ENCODE results near the gene PRDM15.

Gene PRDM15

DNA sequence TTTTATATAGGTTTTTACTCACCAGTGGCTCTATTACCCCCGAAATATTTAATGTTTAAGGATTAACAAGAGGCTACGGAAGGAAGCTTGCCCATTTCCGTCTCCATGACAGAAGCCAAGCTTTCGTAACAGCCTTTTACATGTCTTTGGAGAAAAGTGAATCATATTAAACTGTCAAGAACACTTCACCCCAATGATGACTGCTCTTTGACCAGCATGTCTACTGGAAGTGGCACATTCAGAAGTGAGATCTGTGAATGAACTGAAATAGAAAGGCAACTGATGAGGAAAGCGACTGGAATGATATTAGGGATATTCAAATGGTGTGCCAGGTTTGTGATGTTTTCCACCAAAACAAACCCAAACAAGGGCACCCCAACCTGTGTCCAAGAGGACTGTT, 8.5 kb upstream of the PRDM15 start:
- DNase-seq, result no peak
- no peaks in the 10 kb centered on the region for H3K9me3 Mint-ChIP-seq
- peaks cover 0 to 3% of the 10 kb centered on the region in 2 donors for H3K36me3 Mint-ChIP-seq
- no peak overlapping the region for H3K4me3 Mint-ChIP-seq
- H3K27ac Mint-ChIP-seq, result no peak overlapping the region
- no peaks in the 10 kb centered on the region for H3K27me3 Mint-ChIP-seq
- peaks cover 16 to 29% of the 10 kb centered on the region in 2 donors for H3K4me1 Mint-ChIP-seq
- no peak for ATAC-seq (replicated peaks)

DNA sequence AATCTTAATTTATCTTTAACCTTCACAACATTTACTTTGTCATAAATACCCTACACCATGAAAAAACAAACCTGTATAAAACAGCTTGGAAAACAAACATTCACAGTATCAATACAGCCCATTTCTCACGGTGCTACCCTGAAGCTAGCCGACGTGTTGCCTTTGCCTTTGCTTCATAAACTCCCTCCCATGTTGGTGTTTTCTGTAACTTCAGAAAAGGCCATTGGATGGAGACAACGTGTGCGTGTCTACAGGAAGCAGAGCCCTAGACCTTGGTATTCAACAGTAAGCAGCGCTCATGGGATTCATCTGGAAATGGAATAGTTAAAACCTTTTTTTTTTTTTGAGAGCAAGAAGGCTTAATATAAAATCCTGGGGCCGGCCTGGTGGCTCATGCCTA, 7.2 kb upstream of the PRDM15 start:
- ATAC-seq (replicated peaks) (no peak), DNase-seq (no peak)
- Mint-ChIP-seq H3K36me3 (no peaks in the 10 kb centered on the region), H3K4me1 (peaks cover 17 to 29% of the 10 kb centered on the region in 2 donors), H3K4me3 (no peak overlapping the region), H3K9me3 (no peaks in the 10 kb centered on the region), H3K27me3 (no peaks in the 10 kb centered on the region), H3K27ac (no peak overlapping the region)

DNA sequence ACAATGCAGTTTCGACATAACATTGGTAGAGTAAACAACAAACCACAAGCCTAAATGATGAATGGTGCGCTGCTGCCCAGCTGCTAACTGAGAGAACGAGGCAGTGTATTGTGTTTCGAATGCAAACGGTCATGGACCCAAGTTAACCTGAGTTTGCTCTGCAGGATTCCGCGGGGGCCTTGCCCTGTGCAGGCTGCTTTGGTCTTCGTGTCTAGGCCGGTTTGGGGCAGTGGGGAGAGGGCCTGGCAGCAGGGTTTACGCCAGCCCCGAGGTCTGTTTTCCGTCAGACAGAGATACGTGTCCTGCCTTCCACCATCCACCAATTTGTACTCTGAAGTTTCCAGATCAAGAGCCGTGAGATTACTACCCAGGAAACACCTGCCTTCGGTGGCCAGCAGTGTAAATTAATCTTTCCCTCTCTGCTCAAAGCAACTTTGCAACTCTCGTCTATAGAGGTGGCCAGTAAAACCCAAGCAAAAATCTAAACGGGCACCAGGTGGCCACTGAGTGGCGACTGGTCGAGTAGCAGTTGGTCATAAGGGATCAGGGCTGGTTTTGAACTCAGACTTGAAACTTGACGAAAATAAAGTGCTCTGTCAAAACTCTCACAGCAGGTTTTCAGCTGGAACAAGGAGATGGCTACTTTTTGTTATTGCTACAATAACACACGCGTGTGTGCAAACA, 6.3 kb upstream of the PRDM15 start:
- H3K27ac Mint-ChIP-seq, result peak overlapping the region; percentile 14
- H3K9me3 Mint-ChIP-seq, result no peaks in the 10 kb centered on the region
- DNase-seq, result no peak
- no peak overlapping the region for H3K4me3 Mint-ChIP-seq
- no peaks in the 10 kb centered on the region for H3K27me3 Mint-ChIP-seq
- ATAC-seq (replicated peaks), result peak; percentile 47 to 55
- peaks cover 17 to 29% of the 10 kb centered on the region in 2 donors for H3K4me1 Mint-ChIP-seq
- H3K36me3 Mint-ChIP-seq, result no peaks in the 10 kb centered on the region

DNA sequence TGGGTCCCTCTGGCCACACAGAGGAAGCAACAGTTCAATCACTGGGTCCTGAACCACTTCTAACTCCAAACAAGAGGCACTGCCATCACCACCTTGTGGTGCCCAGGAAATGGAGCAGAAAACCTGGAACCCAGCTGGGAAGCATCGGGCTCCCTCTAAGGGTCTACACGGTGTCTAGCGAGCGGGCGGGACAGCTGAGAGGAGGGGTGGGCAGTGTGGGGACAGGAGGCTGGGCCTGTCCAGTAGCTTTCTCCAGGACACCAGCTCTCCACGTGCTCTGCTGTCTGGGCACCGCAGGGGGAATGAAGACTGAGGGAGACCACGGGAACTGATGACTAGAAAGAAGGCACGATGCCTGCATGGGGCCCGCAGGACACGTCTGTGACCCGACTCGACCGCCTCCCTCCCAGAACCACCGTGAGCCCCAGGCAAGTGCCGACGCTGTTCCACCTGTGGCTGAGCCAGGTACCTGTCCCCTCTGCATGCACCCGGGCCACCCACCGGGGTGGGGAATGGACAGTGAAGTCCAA, 5.4 kb upstream of the PRDM15 start:
- DNase-seq, result no peak
- Mint-ChIP-seq H3K27ac (no peak overlapping the region), H3K4me3 (no peak overlapping the region), H3K27me3 (no peaks in the 10 kb centered on the region), H3K36me3 (no peaks in the 10 kb centered on the region), H3K9me3 (no peaks in the 10 kb centered on the region), H3K4me1 (peaks cover 17 to 29% of the 10 kb centered on the region in 2 donors)
- no peak for ATAC-seq (replicated peaks)

DNA sequence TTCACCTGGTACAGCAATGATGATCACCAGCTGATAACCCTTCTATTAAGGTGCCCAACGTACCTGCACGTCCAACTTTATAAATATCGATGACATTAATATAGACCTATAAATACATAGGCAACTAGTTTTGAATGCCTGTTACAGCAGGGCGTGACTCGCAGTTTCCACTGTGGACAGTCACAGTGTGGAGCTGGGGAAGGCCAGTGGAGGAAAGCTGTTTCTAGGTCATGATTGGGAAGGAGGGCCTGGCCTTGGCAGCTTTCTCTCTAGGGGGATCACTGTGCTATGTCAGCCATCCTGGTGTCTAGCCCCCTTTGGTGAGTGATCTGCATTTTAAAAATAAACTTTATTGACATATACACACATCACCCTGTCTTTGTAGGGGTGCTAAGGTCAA, 4.4 kb upstream of the PRDM15 start:
- ATAC-seq (replicated peaks) (no peak), DNase-seq (no peak)
- no peak overlapping the region for H3K4me3 Mint-ChIP-seq
- no peaks in the 10 kb centered on the region for H3K36me3 Mint-ChIP-seq
- no peaks in the 10 kb centered on the region for H3K9me3 Mint-ChIP-seq
- no peaks in the 10 kb centered on the region for H3K27me3 Mint-ChIP-seq
- H3K4me1 Mint-ChIP-seq, result peaks cover 17 to 29% of the 10 kb centered on the region in 2 donors
- H3K27ac Mint-ChIP-seq, result peak overlapping the region; percentile 74

DNA sequence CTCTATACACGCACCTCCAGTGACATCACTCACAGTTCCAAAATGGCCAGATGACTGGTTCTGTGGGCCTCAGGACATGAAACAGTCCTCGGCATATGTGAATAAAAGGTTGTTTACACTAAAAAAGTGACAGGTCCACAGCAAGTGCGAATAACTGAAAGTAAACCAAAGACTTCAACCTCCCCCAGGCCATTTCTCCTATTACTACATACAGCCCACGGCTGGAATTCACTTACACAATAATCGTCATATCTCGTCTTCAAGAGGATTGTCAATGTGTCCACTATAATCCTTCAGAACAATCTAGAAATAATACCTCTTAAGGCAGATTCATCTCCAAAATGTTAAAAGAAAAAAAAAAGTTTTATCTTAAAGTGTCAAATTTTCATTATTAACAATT, 1.9 kb upstream of the PRDM15 start:
- DNase-seq, result no peak
- H3K27me3 Mint-ChIP-seq, result no peaks in the 10 kb centered on the region
- H3K4me1 Mint-ChIP-seq, result peaks cover 27 to 49% of the 10 kb centered on the region in 2 donors
- H3K9me3 Mint-ChIP-seq, result no peaks in the 10 kb centered on the region
- peak overlapping the region in 1 of 2 donors; percentile 29 for H3K4me3 Mint-ChIP-seq
- ATAC-seq (replicated peaks), result no peak
- H3K27ac Mint-ChIP-seq, result peak overlapping the region; percentile 63
- peaks cover 3 to 11% of the 10 kb centered on the region in 2 donors for H3K36me3 Mint-ChIP-seq

DNA sequence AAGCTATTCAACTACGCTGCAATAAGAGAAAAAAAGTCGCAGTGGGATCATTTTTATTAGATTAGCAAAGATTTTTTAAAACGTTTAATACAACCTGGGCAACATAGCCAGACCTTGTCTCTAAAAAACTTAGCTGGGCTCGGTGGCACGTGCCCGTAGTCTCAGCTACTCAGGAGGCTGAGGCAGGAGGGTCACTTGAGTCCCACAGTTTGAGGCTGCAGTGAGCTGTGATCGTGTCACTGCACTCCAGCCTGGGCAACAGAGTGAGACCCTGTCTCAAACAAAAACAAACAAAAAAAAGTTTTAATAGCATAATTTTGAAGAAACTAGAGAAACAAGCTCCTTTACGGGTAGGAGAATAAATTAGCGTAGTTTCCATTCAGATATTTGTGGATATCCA, 1.0 kb upstream of the PRDM15 start:
- peaks cover 21 to 46% of the 10 kb centered on the region in 2 donors for H3K4me1 Mint-ChIP-seq
- ATAC-seq (replicated peaks) (no peak), DNase-seq (no peak)
- H3K27ac Mint-ChIP-seq, result no peak overlapping the region
- H3K4me3 Mint-ChIP-seq, result peak overlapping the region; percentile 91 to 92
- H3K9me3 Mint-ChIP-seq, result no peaks in the 10 kb centered on the region
- H3K36me3 Mint-ChIP-seq, result peaks cover 5 to 17% of the 10 kb centered on the region in 2 donors
- no peaks in the 10 kb centered on the region for H3K27me3 Mint-ChIP-seq

DNA sequence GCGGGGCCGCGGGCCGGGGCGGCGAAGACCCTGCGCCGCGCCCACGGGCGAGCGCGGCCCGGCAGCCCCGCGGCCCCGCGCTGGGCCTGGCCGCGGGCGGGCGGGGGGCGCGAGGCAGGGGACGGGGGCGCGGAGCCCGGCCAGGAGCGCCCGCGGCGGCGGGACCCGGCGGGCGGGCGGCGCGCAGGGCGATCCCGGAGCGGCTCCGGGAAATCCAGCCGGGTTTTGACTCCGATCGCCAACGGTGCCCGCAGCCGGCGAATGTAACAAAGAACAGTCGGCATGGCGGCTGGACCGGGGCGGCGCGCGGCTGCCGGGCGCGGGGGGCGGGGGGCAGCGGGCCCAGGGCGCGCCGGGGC, 334 bp downstream of the PRDM15 start:
- peaks cover 22 to 44% of the 10 kb centered on the region in 2 donors for H3K4me1 Mint-ChIP-seq
- H3K27me3 Mint-ChIP-seq, result no peaks in the 10 kb centered on the region
- peak; percentile 70 to 73 for ATAC-seq (replicated peaks)
- no peaks in the 10 kb centered on the region for H3K9me3 Mint-ChIP-seq
- peak overlapping the region; percentile 76 for H3K27ac Mint-ChIP-seq
- peaks cover 13 to 18% of the 10 kb centered on the region in 2 donors for H3K36me3 Mint-ChIP-seq
- DNase-seq, result peak; percentile 62
- H3K4me3 Mint-ChIP-seq, result peak overlapping the region; percentile 59 to 91

DNA sequence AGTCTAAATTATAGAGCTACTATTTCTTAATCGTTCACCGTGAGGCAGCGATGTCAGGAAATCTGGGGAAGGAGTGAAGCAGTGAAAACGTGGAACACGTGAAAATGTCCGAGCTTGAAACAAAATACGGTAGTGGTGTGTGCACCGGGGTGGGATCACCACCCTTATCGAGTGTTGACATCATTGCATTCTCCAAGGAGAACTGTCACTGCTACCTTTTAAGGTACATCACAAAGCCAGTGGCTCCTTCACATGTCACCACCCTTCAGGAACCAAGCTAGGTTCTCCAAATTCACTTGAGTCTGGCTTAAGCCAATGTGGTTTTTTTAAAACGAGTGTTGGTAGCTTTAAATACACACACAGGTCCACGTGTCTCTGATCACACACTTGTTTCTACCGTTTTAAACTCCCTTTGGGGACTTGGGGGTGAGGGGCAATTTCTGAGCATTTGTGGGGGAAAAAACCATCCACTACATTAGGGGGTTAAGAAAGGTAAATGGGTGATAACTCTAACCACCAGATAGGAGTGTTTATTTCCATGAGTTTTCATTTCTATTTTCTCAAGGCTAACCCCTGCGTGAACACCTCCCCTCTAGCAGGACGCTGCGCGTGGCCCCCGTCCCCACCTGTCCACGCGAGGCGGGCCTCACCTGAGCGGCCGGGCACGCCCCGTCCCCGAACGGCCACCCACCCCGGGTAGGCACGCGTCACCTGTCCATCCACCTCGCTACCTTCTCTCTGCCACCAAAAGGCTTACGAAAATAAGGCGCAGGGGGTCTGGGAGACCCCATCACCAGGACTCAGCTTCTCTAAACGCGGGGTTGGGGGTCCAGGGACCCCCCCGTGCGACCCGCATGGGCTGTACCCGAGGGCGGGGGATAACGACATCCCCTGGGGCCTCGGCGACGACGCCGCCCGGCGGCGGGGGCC, 978 bp downstream of the PRDM15 start:
- DNase-seq, result no peak

DNA sequence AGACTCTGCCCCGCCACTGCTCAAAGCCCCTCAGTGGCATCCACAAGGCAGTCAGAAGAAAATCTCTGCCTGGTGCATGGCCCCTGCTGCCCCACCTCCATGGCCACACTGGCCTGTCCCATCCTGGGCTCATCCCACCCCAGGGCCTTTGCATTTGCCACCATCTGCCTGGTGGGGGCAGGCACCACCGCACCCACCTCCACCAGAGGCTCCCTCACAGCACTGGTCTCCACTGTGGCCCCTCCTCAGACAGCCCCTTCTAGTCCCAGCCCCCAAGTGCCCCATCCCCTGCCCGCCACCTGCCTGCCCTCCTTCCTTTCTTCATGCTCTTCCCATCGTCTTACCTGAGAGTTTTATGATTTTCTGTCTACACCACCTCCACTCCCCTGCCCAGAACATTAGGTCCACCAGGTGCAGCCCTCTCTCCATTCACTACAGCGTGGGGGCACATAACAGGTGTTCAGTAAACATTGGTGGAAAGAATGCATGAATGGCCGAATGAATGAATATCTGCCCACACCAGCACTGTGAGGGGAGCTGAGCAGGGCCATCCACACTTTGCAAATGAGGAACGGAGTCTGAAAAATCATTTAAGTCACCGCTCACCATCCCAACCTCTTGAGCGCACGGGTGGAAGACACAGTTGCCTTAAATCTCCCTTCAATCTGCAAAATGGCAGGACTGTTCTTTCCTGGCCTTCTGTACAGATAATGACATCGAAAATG, 2.1 kb downstream of the PRDM15 start:
- peak overlapping the region in 1 of 2 donors; percentile 12 for H3K4me3 Mint-ChIP-seq
- no peak overlapping the region for H3K27ac Mint-ChIP-seq
- peaks cover 23 to 31% of the 10 kb centered on the region in 2 donors for H3K36me3 Mint-ChIP-seq
- ATAC-seq (replicated peaks) (no peak), DNase-seq (no peak)
- no peaks in the 10 kb centered on the region for H3K27me3 Mint-ChIP-seq
- H3K4me1 Mint-ChIP-seq, result peaks cover 26 to 48% of the 10 kb centered on the region in 2 donors
- H3K9me3 Mint-ChIP-seq, result no peaks in the 10 kb centered on the region

More for the DNA sequence above, 978 bp downstream of the PRDM15 start:
- Mint-ChIP-seq H3K9me3 (no peaks in the 10 kb centered on the region), H3K27me3 (no peaks in the 10 kb centered on the region), H3K27ac (peak overlapping the region; percentile 89), H3K4me3 (peak overlapping the region; percentile 85), H3K36me3 (peaks cover 20 to 23% of the 10 kb centered on the region in 2 donors), H3K4me1 (peaks cover 23 to 44% of the 10 kb centered on the region in 2 donors)
- peak; percentile 38 to 40 for ATAC-seq (replicated peaks)

DNA sequence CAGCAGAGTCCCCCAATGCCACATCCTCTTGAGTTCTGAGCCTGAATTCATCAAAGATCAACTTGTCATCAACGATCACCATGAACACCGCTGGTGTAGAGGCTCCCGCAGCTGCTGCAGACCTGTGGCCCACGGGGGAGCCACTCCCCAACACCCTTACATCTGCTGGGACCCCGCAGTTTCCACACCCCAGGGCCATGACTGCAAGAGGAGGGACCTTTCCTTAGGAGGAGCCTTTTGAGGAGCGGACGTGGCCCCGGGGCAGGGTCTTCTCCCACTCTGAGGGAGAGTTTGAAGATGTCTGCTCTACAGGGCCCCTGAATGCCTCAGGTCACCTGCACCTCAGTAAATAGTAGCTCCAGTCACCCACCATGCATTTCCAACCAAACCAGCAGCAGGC, 2.7 kb downstream of the PRDM15 start:
- Mint-ChIP-seq H3K36me3 (peaks cover 27 to 38% of the 10 kb centered on the region in 2 donors), H3K4me1 (peaks cover 27 to 55% of the 10 kb centered on the region in 2 donors), H3K4me3 (no peak overlapping the region), H3K27ac (no peak overlapping the region), H3K27me3 (no peaks in the 10 kb centered on the region), H3K9me3 (no peaks in the 10 kb centered on the region)
- ATAC-seq (replicated peaks) (no peak), DNase-seq (no peak)

DNA sequence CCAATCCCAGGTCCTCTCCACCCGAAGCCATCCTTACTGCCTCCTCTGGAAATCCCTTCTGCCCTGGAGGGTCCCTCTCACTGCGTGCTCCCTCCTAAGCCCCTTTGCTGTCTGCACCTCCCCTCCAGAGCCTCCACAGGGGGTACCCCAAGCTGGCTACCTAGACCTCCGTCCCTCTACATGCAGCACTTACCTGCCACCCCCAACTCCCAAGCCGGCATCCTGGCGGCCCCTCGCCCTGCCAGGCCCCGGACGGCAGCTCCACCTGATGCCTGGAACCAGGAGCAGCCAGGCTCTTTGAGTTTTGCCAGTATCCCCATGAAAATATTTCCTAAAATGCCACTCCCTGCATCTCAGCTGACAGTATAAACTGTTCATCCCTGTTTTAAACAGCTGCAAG, 4.1 kb downstream of the PRDM15 start:
- no peak overlapping the region for H3K4me3 Mint-ChIP-seq
- DNase-seq (no peak), ATAC-seq (replicated peaks) (no peak)
- H3K9me3 Mint-ChIP-seq, result no peaks in the 10 kb centered on the region
- peaks cover 27 to 40% of the 10 kb centered on the region in 2 donors for H3K36me3 Mint-ChIP-seq
- H3K4me1 Mint-ChIP-seq, result peaks cover 27 to 57% of the 10 kb centered on the region in 2 donors
- H3K27ac Mint-ChIP-seq, result no peak overlapping the region
- H3K27me3 Mint-ChIP-seq, result no peaks in the 10 kb centered on the region

DNA sequence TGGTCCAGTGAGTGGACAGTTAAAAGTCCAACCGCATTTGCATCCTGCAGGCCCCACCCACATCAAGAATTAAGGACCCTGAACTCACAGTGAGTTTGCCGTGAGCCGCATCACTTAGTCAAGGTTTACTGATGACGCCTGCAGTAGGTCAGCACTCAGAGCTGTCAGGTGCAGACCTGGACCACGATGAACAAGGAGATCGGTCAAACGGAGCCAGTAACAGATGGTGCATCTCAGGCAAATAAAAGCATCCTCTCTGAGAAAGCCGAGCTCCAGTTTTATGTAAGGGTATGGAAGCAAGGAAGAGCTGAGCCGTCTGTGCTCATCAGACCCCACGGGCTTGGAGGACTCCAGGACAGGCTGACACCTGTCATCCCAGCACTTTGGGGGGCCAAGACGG, 4.5 kb downstream of the PRDM15 start:
- Mint-ChIP-seq H3K9me3 (no peaks in the 10 kb centered on the region), H3K27ac (no peak overlapping the region), H3K36me3 (peaks cover 30 to 44% of the 10 kb centered on the region in 2 donors), H3K4me3 (no peak overlapping the region), H3K4me1 (peaks cover 30 to 60% of the 10 kb centered on the region in 2 donors), H3K27me3 (no peaks in the 10 kb centered on the region)
- DNase-seq, result no peak
- ATAC-seq (replicated peaks), result no peak

DNA sequence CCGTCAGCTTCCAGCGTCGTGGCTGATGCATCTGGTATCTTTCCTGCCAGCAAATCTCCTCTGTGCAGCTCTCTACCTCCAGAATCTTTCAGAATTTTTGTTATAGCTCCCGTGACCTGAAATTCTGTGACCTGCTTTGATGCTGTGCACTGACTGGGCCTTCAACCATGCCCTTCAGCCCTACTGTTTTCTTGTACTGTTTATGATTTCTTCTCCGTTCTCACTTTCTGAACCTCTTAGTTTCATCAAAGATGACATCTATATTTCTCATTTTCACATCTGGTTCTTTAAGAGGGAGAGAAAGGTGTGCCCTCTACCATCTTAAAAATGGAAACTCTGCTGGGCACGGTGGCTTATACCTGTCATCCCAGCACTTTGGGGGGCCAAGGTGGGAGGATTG, 5.7 kb downstream of the PRDM15 start:
- Mint-ChIP-seq H3K27me3 (no peaks in the 10 kb centered on the region), H3K27ac (no peak overlapping the region), H3K4me1 (peaks cover 34 to 72% of the 10 kb centered on the region in 2 donors), H3K9me3 (no peaks in the 10 kb centered on the region), H3K4me3 (no peak overlapping the region), H3K36me3 (peaks cover 31 to 44% of the 10 kb centered on the region in 2 donors)
- ATAC-seq (replicated peaks), result no peak
- DNase-seq, result no peak

Measured in stimulated activated naive B cell treated with anti-CD40 and anti-IgM and Interleukin-4, amounts not matched to agents 10 μg/mL and 1 μg/mL and 100 μg/mL, for 72 hours (primary cell).